Fibroblast of lung (primary cell): ENCODE measurements around the gene COL25A1.

Source experiments
- EZH2 ChIP-seq: IDR thresholded peaks from 2 replicates; pipeline ENCODE4 v1.5.1; 2012; ENCODE audit warnings: low read length, control low read depth, mild to moderate bottlenecking; ENCODE audit errors: missing control alignments
- TF ChIP-seq, protein P1 (sequence below), 2 donors: IDR thresholded peaks in 1 of 2; conservative IDR thresholded peaks in 1 of 2; 1 replicate in 1 of 2; 2 replicates in 1 of 2; pipeline ENCODE4 v1.5.1; 2011 to 2012; ENCODE audit warnings: low read length in 2 of 2, control low read depth in 1 of 2, inconsistent platforms in 1 of 2, low read depth in 1 of 2, mild to moderate bottlenecking in 1 of 2

DNA sequence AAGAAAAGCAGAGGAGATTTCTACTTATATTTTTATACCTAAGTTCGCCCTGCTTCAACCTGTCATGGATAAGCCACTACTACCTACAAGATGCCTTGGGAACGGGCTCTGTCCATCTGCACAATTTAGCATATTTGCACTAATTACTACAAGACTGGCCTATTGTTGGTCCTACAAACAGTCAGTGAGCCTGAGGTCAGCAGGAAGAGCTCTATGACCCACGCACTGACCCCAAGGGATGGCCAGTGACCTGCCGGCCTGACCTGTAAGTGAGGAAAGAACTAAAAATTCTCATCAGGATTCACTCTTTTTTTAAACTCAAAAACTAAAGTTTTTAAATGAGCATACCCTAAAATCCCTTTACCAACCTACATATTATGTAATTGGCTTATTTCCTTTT lies 142.0 kb downstream of the COL25A1 start:
- TF ChIP-seq, protein P1, sequence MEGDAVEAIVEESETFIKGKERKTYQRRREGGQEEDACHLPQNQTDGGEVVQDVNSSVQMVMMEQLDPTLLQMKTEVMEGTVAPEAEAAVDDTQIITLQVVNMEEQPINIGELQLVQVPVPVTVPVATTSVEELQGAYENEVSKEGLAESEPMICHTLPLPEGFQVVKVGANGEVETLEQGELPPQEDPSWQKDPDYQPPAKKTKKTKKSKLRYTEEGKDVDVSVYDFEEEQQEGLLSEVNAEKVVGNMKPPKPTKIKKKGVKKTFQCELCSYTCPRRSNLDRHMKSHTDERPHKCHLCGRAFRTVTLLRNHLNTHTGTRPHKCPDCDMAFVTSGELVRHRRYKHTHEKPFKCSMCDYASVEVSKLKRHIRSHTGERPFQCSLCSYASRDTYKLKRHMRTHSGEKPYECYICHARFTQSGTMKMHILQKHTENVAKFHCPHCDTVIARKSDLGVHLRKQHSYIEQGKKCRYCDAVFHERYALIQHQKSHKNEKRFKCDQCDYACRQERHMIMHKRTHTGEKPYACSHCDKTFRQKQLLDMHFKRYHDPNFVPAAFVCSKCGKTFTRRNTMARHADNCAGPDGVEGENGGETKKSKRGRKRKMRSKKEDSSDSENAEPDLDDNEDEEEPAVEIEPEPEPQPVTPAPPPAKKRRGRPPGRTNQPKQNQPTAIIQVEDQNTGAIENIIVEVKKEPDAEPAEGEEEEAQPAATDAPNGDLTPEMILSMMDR (conservative IDR thresholded peaks at IDR 0.05 in 1 of 2, IDR thresholded peaks at IDR 0.05 in 1 of 2; ENCODE audit: low read depth in 1 of 2, low read length in 2 of 2), result no peak
- TF ChIP-seq EZH2, result no peak
